WTC11 (cell line): ENCODE results near the gene LCE2A. TPM values are rescaled to one million over a fixed set of nuclear protein-coding genes. Genes with fewer than 3 reads are reported as not detected.

Experiments used
- ATAC-seq: fragments of 200-7000 bp; cut with Tn5 transposase; 2 replicates; pipeline ENCODE4 v1.10.0; 2021; ENCODE audit warnings: mild to moderate bottlenecking, moderate library complexity
- CTCF ChIA-PET: fragments of 300-600 bp; sonication (Branson Sonifier 250); formaldehyde crosslinking; loops from one replicate; lab custom pipeline; 2021; ENCODE audit warnings: antibody characterized with exemption; lab: Charles Lee
- POLR2A ChIA-PET: fragments of 350-600 bp; sonication (Branson Sonifier 250); formaldehyde crosslinking; loops from one replicate; lab custom pipeline; 2021; ENCODE audit warnings: antibody characterized with exemption; lab: Charles Lee
- DNase-seq: peaks from one replicate; pipeline ENCODE4 v3.0.0; 2021; ENCODE audit warnings: low spot score
- H3K27ac Mint-ChIP-seq: 2 replicates; pipeline ENCODE4 v1.8.0; 2021; ENCODE audit warnings: mixed read lengths
- H3K27me3 Mint-ChIP-seq: 2 replicates; pipeline ENCODE4 v1.8.0; 2021; ENCODE audit warnings: low read depth, mild to moderate bottlenecking, moderate library complexity, mixed read lengths
- H3K36me3 Mint-ChIP-seq: 2 replicates; pipeline ENCODE4 v1.8.0; 2021; ENCODE audit warnings: mixed read lengths
- H3K4me1 Mint-ChIP-seq: 2 replicates; pipeline ENCODE4 v1.8.0; 2022; ENCODE audit warnings: mixed read lengths
- H3K4me3 Mint-ChIP-seq: 2 replicates; pipeline ENCODE4 v1.8.0; 2021; ENCODE audit warnings: mild to moderate bottlenecking, moderate library complexity, mixed read lengths
- H3K9me3 Mint-ChIP-seq: 2 replicates; pipeline ENCODE4 v1.8.0; 2021; ENCODE audit warnings: mixed read lengths
- ATF2 ChIP-seq: sonication (generic); formaldehyde crosslinking; IDR thresholded peaks from 2 replicates; pipeline ENCODE4 v1.8.1; 2022; ENCODE audit warnings: low read depth, missing genetic modification reagents, borderline replicate concordance
- E2F1 ChIP-seq: sonication (generic); formaldehyde crosslinking; IDR thresholded peaks from 2 replicates; pipeline ENCODE4 v1.8.0; 2022; ENCODE audit warnings: mild to moderate bottlenecking, missing genetic modification reagents
- ESRRA ChIP-seq: sonication (generic); formaldehyde crosslinking; IDR thresholded peaks from 2 replicates; pipeline ENCODE4 v1.8.1; 2022; ENCODE audit warnings: mild to moderate bottlenecking, missing genetic modification reagents, borderline replicate concordance
- FOXP1 ChIP-seq: sonication (generic); formaldehyde crosslinking; IDR thresholded peaks from 2 replicates; pipeline ENCODE4 v1.8.0; 2022; ENCODE audit warnings: missing genetic modification reagents, mild to moderate bottlenecking, moderate library complexity, borderline replicate concordance
- HMGA2 ChIP-seq: fragments of 250-450 bp; sonication (Bioruptor Pico); IDR thresholded peaks from 2 replicates; pipeline ENCODE4 v1.4.0; 2021; ENCODE audit warnings: mild to moderate bottlenecking, moderate library complexity
- IRF1 ChIP-seq: sonication (generic); formaldehyde crosslinking; IDR thresholded peaks from 2 replicates; pipeline ENCODE4 v1.8.0; 2023; ENCODE audit warnings: missing genetic modification reagents
- MLX ChIP-seq: sonication (generic); formaldehyde crosslinking; IDR thresholded peaks from 2 replicates; pipeline ENCODE4 v1.8.1; 2023; ENCODE audit warnings: mild to moderate bottlenecking, missing genetic modification reagents, moderate library complexity
- MXD4 ChIP-seq: fragments of 250-450 bp; sonication (Bioruptor Pico); IDR thresholded peaks from 2 replicates; pipeline ENCODE4 v1.8.0; 2021; ENCODE audit warnings: mild to moderate bottlenecking, moderate library complexity, borderline replicate concordance
- PREB ChIP-seq: sonication (generic); formaldehyde crosslinking; IDR thresholded peaks from 2 replicates; pipeline ENCODE4 v1.8.1; 2022; ENCODE audit warnings: mild to moderate bottlenecking, missing genetic modification reagents, moderate library complexity, borderline replicate concordance
- RORB ChIP-seq: fragments of 250-450 bp; sonication (Bioruptor Pico); IDR thresholded peaks from 2 replicates; pipeline ENCODE4 v1.9.0; 2021; ENCODE audit warnings: mild to moderate bottlenecking
- SP1 ChIP-seq: sonication (generic); formaldehyde crosslinking; conservative IDR thresholded peaks from 2 replicates; pipeline ENCODE4 v1.8.1; 2022; ENCODE audit warnings: missing genetic modification reagents
- TP53 ChIP-seq: sonication (generic); formaldehyde crosslinking; IDR thresholded peaks from 2 replicates; pipeline ENCODE4 v1.8.1; 2023; ENCODE audit warnings: mild to moderate bottlenecking, missing genetic modification reagents
- ZBTB43 ChIP-seq: sonication (generic); formaldehyde crosslinking; IDR thresholded peaks from 2 replicates; pipeline ENCODE4 v1.8.1; 2023; ENCODE audit warnings: mild to moderate bottlenecking, missing genetic modification reagents
- ZNF317 ChIP-seq: sonication (generic); formaldehyde crosslinking; IDR thresholded peaks from 2 replicates; pipeline ENCODE4 v1.8.1; 2023; ENCODE audit warnings: low read depth, mild to moderate bottlenecking, moderate library complexity, missing genetic modification reagents, borderline replicate concordance
- ZNF425 ChIP-seq: fragments of 250-450 bp; sonication (Bioruptor Pico); conservative IDR thresholded peaks from 2 replicates; pipeline ENCODE4 v1.9.0; 2021; ENCODE audit warnings: mild to moderate bottlenecking
- ZNF532 ChIP-seq: fragments of 250-450 bp; sonication (Bioruptor Pico); IDR thresholded peaks from 2 replicates; pipeline ENCODE4 v1.9.0; 2021; ENCODE audit warnings: mild to moderate bottlenecking, borderline replicate concordance
- ZSCAN18 ChIP-seq: fragments of 250-450 bp; sonication (Bioruptor Pico); IDR thresholded peaks from 2 replicates; pipeline ENCODE4 v2.1.2; 2022; ENCODE audit warnings: mild to moderate bottlenecking, moderate library complexity
- total RNA-seq: library from RNA; stranded (reverse); gene quantifications from 3 replicates; pipeline ENCODE4 v1.2.3, GENCODE V29; 2021

LCE2A gene
- total RNA-seq, 1 experiment from 2014 or later: not detected

GRCh38 chr1:152728986-152729385, 30.8 kb downstream of the LCE2A start:
- H3K4me3 Mint-ChIP-seq: no peak overlapping the region
- DNase-seq (no peak), ATAC-seq (no peak)
- TF ChIP-seq ZSCAN18 (CRISPR knock-in tag): no peak
- no peak overlapping the region for H3K27ac Mint-ChIP-seq
- no peaks in the 10 kb centered on the region for H3K4me1 Mint-ChIP-seq
- ChIA-PET POLR2A (no interaction called here), CTCF (no interaction called here)
- H3K27me3 Mint-ChIP-seq: peaks cover 3% of the 10 kb centered on the region; the same call in 1 of the 2 replicates
- peaks cover 60% of the 10 kb centered on the region for H3K36me3 Mint-ChIP-seq
- peaks cover 76% of the 10 kb centered on the region for H3K9me3 Mint-ChIP-seq

- no peak for DNase-seq
- Mint-ChIP-seq H3K4me1 (no peaks in the 10 kb centered on the region), H3K27ac (no peak overlapping the region), H3K27me3 (peaks cover 6% of the 10 kb centered on the region; the same call in 1 of the 2 replicates), H3K9me3 (peaks cover 83% of the 10 kb centered on the region), H3K36me3 (peaks cover 75% of the 10 kb centered on the region), H3K4me3 (no peak overlapping the region)
- CTCF ChIA-PET: no interaction called here
- ATAC-seq: no peak
- POLR2A ChIA-PET: no interaction called here
- no peak for TF ChIP-seq ZSCAN18 (CRISPR knock-in tag)
- no peak for TF ChIP-seq FOXP1
- TF ChIP-seq ZNF532 (CRISPR knock-in tag): no peak
- no peak for TF ChIP-seq SP1 (CRISPR knock-in tag)
- no peak for TF ChIP-seq MXD4 (CRISPR knock-in tag)
- no peak for TF ChIP-seq ZNF425 (CRISPR knock-in tag)
- TF ChIP-seq ZNF317 (CRISPR knock-in tag): no peak
- no peak for TF ChIP-seq RORB (CRISPR knock-in tag)
- no peak for TF ChIP-seq MLX
- TF ChIP-seq E2F1 (CRISPR knock-in tag): no peak
- TF ChIP-seq HMGA2 (CRISPR knock-in tag): no peak
- TF ChIP-seq IRF1: no peak
- TF ChIP-seq ESRRA (CRISPR knock-in tag): no peak
- no peak for TF ChIP-seq TP53 (CRISPR knock-in tag)
- no peak for TF ChIP-seq PREB
- TF ChIP-seq ATF2 (CRISPR knock-in tag): no peak
- TF ChIP-seq ZBTB43: no peak
Measured at GRCh38 chr1:152735648-152736047, 37.5 kb downstream of the LCE2A start.
